OCI-LY3 (cell line): ENCODE measurements around the gene ALMS1.
"Not testable (repeated sequence)": the region's sequence is repeated elsewhere in the genome, so short reads cannot be mapped to it uniquely, and the experiment has no call there.

Experiments
- EZH2phosphoT487 ChIP-seq: fragments of 200-600 bp; shearing (Covaris generic); IDR thresholded peaks from 2 replicates; pipeline ENCODE4 v1.6.1; 2018; ENCODE audit warnings: antibody characterized with exemption, mixed run types, low read depth
- TF ChIP-seq, protein P1 (sequence below): fragments of 200-600, 300-600 bp; sonication (generic); IDR thresholded peaks from 2 replicates; pipeline ENCODE4 v1.5.1; 2014; ENCODE audit warnings: antibody characterized with exemption, low read length, low read depth

DNA sequence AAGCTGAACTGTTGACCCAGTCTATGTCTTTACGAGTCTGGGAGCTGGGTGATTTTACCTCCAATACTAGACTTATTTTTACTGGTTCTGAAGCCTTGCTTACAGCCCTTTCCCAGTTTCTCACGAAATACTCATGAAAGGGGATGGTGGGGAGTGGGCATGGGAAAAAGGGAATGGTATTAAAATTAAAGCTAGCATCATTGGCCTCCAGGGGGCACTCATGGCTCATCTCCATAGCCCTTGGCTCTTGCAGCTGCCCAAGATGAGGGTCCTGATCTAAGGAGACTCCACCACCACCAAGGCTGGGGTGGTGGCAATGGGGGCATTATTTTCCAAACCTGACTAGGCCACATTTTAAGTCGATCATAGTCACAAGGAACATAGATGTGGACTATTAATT is 234.3 kb downstream of the ALMS1 start:
- TF ChIP-seq, protein P1, sequence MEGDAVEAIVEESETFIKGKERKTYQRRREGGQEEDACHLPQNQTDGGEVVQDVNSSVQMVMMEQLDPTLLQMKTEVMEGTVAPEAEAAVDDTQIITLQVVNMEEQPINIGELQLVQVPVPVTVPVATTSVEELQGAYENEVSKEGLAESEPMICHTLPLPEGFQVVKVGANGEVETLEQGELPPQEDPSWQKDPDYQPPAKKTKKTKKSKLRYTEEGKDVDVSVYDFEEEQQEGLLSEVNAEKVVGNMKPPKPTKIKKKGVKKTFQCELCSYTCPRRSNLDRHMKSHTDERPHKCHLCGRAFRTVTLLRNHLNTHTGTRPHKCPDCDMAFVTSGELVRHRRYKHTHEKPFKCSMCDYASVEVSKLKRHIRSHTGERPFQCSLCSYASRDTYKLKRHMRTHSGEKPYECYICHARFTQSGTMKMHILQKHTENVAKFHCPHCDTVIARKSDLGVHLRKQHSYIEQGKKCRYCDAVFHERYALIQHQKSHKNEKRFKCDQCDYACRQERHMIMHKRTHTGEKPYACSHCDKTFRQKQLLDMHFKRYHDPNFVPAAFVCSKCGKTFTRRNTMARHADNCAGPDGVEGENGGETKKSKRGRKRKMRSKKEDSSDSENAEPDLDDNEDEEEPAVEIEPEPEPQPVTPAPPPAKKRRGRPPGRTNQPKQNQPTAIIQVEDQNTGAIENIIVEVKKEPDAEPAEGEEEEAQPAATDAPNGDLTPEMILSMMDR = peak; percentile 51
- not testable (repeated sequence) for TF ChIP-seq EZH2phosphoT487
